SK-N-MC (cell line): ENCODE results near the gene SLC5A4.
"Not testable (repeated sequence)": the region's sequence is repeated elsewhere in the genome, so short reads cannot be mapped to it uniquely, and the experiment has no call there.

Source experiments
- EZH2 ChIP-seq: fragments of 200-600 bp; sonication (generic); IDR thresholded peaks from one replicate; pipeline ENCODE4 v1.6.1; 2017; ENCODE audit warnings: antibody characterized with exemption
- FOXP2 ChIP-seq: optimal IDR thresholded peaks from 2 replicates; pipeline ENCODE3; 2011; ENCODE audit warnings: mild to moderate bottlenecking, moderate library complexity; ENCODE audit not compliant: insufficient read depth; ENCODE audit errors: extremely low read length, control extremely low read depth

- not testable (repeated sequence) for TF ChIP-seq FOXP2, EZH2
Measured at GRCh38 chr22:32263678-32264077, 8.5 kb upstream of the SLC5A4 start.
